H1 (cell line): ENCODE data around the gene GLYATL3. TPM values are rescaled to one million over a fixed set of nuclear protein-coding genes. Genes with fewer than 3 reads are reported as not detected.

ENCODE experiments used
- CTCF ChIA-PET: fragments of 300-600 bp; sonication (Branson Sonifier 250); formaldehyde crosslinking; loops from one replicate; lab custom pipeline; 2021; ENCODE audit not compliant: partially characterized antibody; lab: Charles Lee
- POLR2A ChIA-PET: fragments of 300-600 bp; sonication (Branson Sonifier 250); formaldehyde crosslinking; loops from one replicate; lab custom pipeline; 2021; ENCODE audit warnings: inconsistent platforms; ENCODE audit not compliant: partially characterized antibody; lab: Charles Lee
- DNase-seq, 2 experiments: peaks; one replicate each; pipeline versions ENCODE4 v3.0.0 to v3.0.0-alpha.2; 2010 to 2022; ENCODE audit warnings: low spot score in 2 of 2, low read depth in 1 of 2, mixed read lengths in 1 of 2
- FAIRE-seq: peaks from 2 replicates; lab custom pipeline; 2011; peaks lifted over from hg19 to GRCh38; lab: Jason Lieb, UNC
- H2AFZ ChIP-seq: 2 replicates; pipeline ENCODE4 v1.8.1; 2012; ENCODE audit warnings: low read length, inconsistent platforms
- H2AK5ac ChIP-seq: 2 replicates; pipeline ENCODE4 v1.6.1; 2013; ENCODE audit warnings: low read depth, low read length
- H2BK120ac ChIP-seq: replicated peaks from 2 replicates; pipeline ENCODE3; 2013; ENCODE audit warnings: low read depth, low read length, inconsistent platforms
- H2BK12ac ChIP-seq: 2 replicates; pipeline ENCODE4 v1.6.1; 2013; ENCODE audit warnings: low read depth, low read length
- H2BK15ac ChIP-seq: 2 replicates; pipeline ENCODE4 v1.6.1; 2013; ENCODE audit warnings: low read length
- H2BK20ac ChIP-seq: 2 replicates; pipeline ENCODE4 v1.6.1; 2013; ENCODE audit warnings: low read length
- H2BK5ac ChIP-seq: 2 replicates; pipeline ENCODE4 v1.6.1; 2013; ENCODE audit warnings: low read depth, low read length
- H3K14ac ChIP-seq: 2 replicates; pipeline ENCODE4 v1.6.1; 2013; ENCODE audit warnings: inconsistent platforms; ENCODE audit not compliant: insufficient read length
- H3K18ac ChIP-seq: 2 replicates; pipeline ENCODE4 v1.6.1; 2013; ENCODE audit warnings: low read length; ENCODE audit errors: extremely low read depth
- H3K23ac ChIP-seq: 2 replicates; pipeline ENCODE4 v1.6.1; 2013; ENCODE audit warnings: inconsistent platforms; ENCODE audit not compliant: insufficient read length
- H3K23me2 ChIP-seq: 2 replicates; pipeline ENCODE4 v1.6.1; 2013; ENCODE audit warnings: low read depth, low read length
- H3K27ac ChIP-seq: 2 replicates; pipeline ENCODE4 v1.6.1; 2011; ENCODE audit warnings: low read depth, low read length, inconsistent platforms
- H3K27me3 ChIP-seq, 4 experiments: replicated peaks in 1 of 4; 1 replicate in 1 of 4; 2 replicates in 3 of 4; pipeline versions ENCODE4 v1.6.1 to v1.8.1; 2011 to 2013; ENCODE audit warnings: low read length in 3 of 4, mild to moderate bottlenecking in 3 of 4, inconsistent platforms in 2 of 4, mixed read lengths in 2 of 4, moderate library complexity in 1 of 4; ENCODE audit not compliant: control insufficient read depth in 3 of 4, insufficient read depth in 3 of 4; ENCODE audit errors: extremely low read depth in 1 of 4
- H3K36me3 ChIP-seq, 4 experiments: 2 replicates each; pipeline versions ENCODE4 v1.6.1 to v1.8.1; 2011 to 2013; ENCODE audit warnings: mild to moderate bottlenecking in 4 of 4, low read length in 3 of 4, moderate library complexity in 2 of 4, control low read depth in 1 of 4, inconsistent platforms in 1 of 4; ENCODE audit not compliant: insufficient read depth in 4 of 4, control insufficient read depth in 2 of 4
- H3K4ac ChIP-seq: replicated peaks from 2 replicates; pipeline ENCODE3; 2013; ENCODE audit warnings: low read length, low read depth, mixed read lengths, inconsistent platforms; ENCODE audit not compliant: insufficient read length
- H3K4me1 ChIP-seq, 4 experiments: replicated peaks in 1 of 4; 1 replicate in 1 of 4; 2 replicates in 3 of 4; pipeline versions ENCODE4 v1.6.1 to v1.8.1; 2011 to 2013; ENCODE audit warnings: low read length in 3 of 4, inconsistent platforms in 2 of 4, mixed read lengths in 1 of 4; ENCODE audit not compliant: insufficient read depth in 4 of 4, control insufficient read depth in 3 of 4
- H3K4me2 ChIP-seq, 2 experiments: 2 replicates each; pipeline versions ENCODE4 v1.6.1 to v1.8.1; 2011 to 2013; ENCODE audit warnings: low read depth in 2 of 2, low read length in 2 of 2, control low read depth in 1 of 2, inconsistent platforms in 1 of 2, mild to moderate bottlenecking in 1 of 2; ENCODE audit not compliant: insufficient read depth in 1 of 2
- H3K4me3 ChIP-seq, 4 experiments: fragments of 200-600, 300-600 bp in 1 of 4; sonication (generic), shearing (Covaris generic), sonication (Bioruptor Twin) in 1 of 4; 2 replicates each; pipeline versions ENCODE4 v1.5.1 to v1.8.1; 2011 to 2016; ENCODE audit warnings: low read length in 4 of 4, low read depth in 3 of 4, control low read depth in 2 of 4, inconsistent platforms in 2 of 4, mild to moderate bottlenecking in 2 of 4, mixed read lengths in 1 of 4, moderate library complexity in 1 of 4; ENCODE audit not compliant: insufficient read depth in 2 of 4; ENCODE audit errors: extremely low read depth in 1 of 4
- H3K56ac ChIP-seq: replicated peaks from 2 replicates; pipeline ENCODE3; 2013; ENCODE audit warnings: low read depth, mild to moderate bottlenecking, mixed read lengths, low read length, inconsistent platforms; ENCODE audit not compliant: insufficient read length
- H3K79me1 ChIP-seq: 2 replicates; pipeline ENCODE4 v1.6.1; 2013; ENCODE audit warnings: low read depth, low read length, control low read depth
- H3K79me2 ChIP-seq, 2 experiments: 2 replicates each; pipeline versions ENCODE4 v1.6.1 to v1.8.1; 2012 to 2013; ENCODE audit warnings: low read length in 2 of 2, mild to moderate bottlenecking in 2 of 2, inconsistent platforms in 1 of 2; ENCODE audit not compliant: insufficient read depth in 2 of 2, control insufficient read depth in 1 of 2
- H3K9ac ChIP-seq, 4 experiments: replicated peaks in 1 of 4; 1 replicate in 1 of 4; 2 replicates in 3 of 4; pipeline versions ENCODE4 v1.6.1 to v1.8.1; 2011 to 2013; ENCODE audit warnings: low read depth in 3 of 4, low read length in 3 of 4, control low read depth in 2 of 4, mild to moderate bottlenecking in 2 of 4, moderate library complexity in 2 of 4, inconsistent platforms in 1 of 4; ENCODE audit errors: extremely low read depth in 1 of 4
- H3K9me3 ChIP-seq, 2 experiments: 2 replicates each; pipeline versions ENCODE4 v1.6.1 to v1.8.1; 2012 to 2013; ENCODE audit warnings: mild to moderate bottlenecking in 2 of 2, moderate library complexity in 2 of 2, control low read depth in 1 of 2, inconsistent platforms in 1 of 2, low read depth in 1 of 2, low read length in 1 of 2, mixed read lengths in 1 of 2; ENCODE audit not compliant: insufficient read depth in 2 of 2
- H4K20me1 ChIP-seq, 2 experiments: replicated peaks in 1 of 2; 2 replicates each; pipeline versions ENCODE3 to v1.8.1; 2011 to 2013; ENCODE audit warnings: inconsistent platforms in 2 of 2, low read length in 2 of 2, mild to moderate bottlenecking in 1 of 2; ENCODE audit not compliant: insufficient read depth in 2 of 2, control insufficient read depth in 1 of 2
- H4K5ac ChIP-seq: 2 replicates; pipeline ENCODE4 v1.6.1; 2013; ENCODE audit warnings: low read length, low read depth, mixed read lengths, inconsistent platforms; ENCODE audit not compliant: insufficient read length
- H4K8ac ChIP-seq: 2 replicates; pipeline ENCODE4 v1.8.0; 2013; ENCODE audit warnings: mild to moderate bottlenecking, moderate library complexity, low read length, inconsistent platforms; ENCODE audit not compliant: insufficient read depth; ENCODE audit errors: extremely low read depth
- H4K91ac ChIP-seq: replicated peaks from 2 replicates; pipeline ENCODE3; 2013; ENCODE audit warnings: low read length, mixed read lengths, inconsistent platforms; ENCODE audit not compliant: insufficient read length
- ASH2L ChIP-seq: fragments of 200-600, 300-600 bp; sonication (generic); IDR thresholded peaks from one replicate; pipeline ENCODE4 v1.7.1; 2017; ENCODE audit warnings: low read length
- MAX ChIP-seq: IDR thresholded peaks from 2 replicates; pipeline ENCODE4 v1.6.1; 2012; ENCODE audit warnings: inconsistent platforms
- POU5F1 ChIP-seq: IDR thresholded peaks from 2 replicates; pipeline ENCODE4 v1.6.1; 2011; ENCODE audit warnings: low read depth, mild to moderate bottlenecking, low read length, moderate library complexity
- SAP30 ChIP-seq: fragments of 300-600 bp; sonication (generic); IDR thresholded peaks from 2 replicates; pipeline ENCODE4 v1.7.1; 2012; ENCODE audit warnings: low read length, moderate library complexity, mild to moderate bottlenecking, inconsistent platforms; ENCODE audit not compliant: insufficient read depth, insufficient replicate concordance
- TCF12 ChIP-seq: IDR thresholded peaks from 2 replicates; pipeline ENCODE4 v1.6.1; 2011; ENCODE audit warnings: low read depth, mild to moderate bottlenecking, low read length
- WGBS, 2 experiments: shearing (Covaris generic) in 1 of 2; methylation state at CpG; one replicate each; pipeline versions ENCODE4 v1.1.6 to v1.1.7; 2013 to 2015; ENCODE audit warnings: low lambda C conversion rate in 2 of 2, mixed read lengths in 2 of 2, inconsistent platforms in 1 of 2, low coverage in 1 of 2, missing lambda C conversion rate in 1 of 2; ENCODE audit not compliant: insufficient replicate concordance in 2 of 2, insufficient coverage in 1 of 2, insufficient read length in 1 of 2; ENCODE audit errors: extremely low coverage in 1 of 2, missing lambda C conversion rate in 1 of 2; 5-methylcytosine and 5-hydroxymethylcytosine counted together
- polyA plus RNA-seq, 7 experiments: library from polyadenylated mRNA; depleted of rRNA in 3 of 7; stranded (reverse) in 5 of 7; unstranded in 2 of 7; fragments of >200 nt in 5 of 7; fragments of 200-250 nt in 2 of 7; gene quantifications; 1 replicate in 5 of 7; 2 replicates in 1 of 7; 4 replicates in 1 of 7; pipeline versions ENCODE4 v1.2.1 to v1.2.3, GENCODE V29; 2011 to 2013; ENCODE audit warnings: missing spikeins in 2 of 7, mixed read lengths in 2 of 7
- total RNA-seq: library from RNA; stranded (reverse); fragmentation: NEBNext Ultra II Directional; extraction: Animal tissue kit (Norgen Biotek cat#: 25700); gene quantifications from 2 replicates; pipeline ENCODE4 v1.2.1, GENCODE V29; 2021
- TF ChIP-seq, protein P1 (sequence below): IDR thresholded peaks from 2 replicates; pipeline ENCODE4 v1.6.1; 2011; ENCODE audit warnings: low read depth, mild to moderate bottlenecking, low read length; ENCODE audit not compliant: insufficient read depth

The GLYATL3 gene
- total and polyA plus RNA-seq, 2 of the 8 experiments (the other 6 are each of a cell fraction or from before 2014, with no cell fraction given): not detected

- Histone ChIP-seq H3K4me2 (peak overlapping the region; percentile 87 to 95), H3K23ac (no peak overlapping the region), H3K79me2 (peaks cover 0 to 20% of the 10 kb centered on the region in 2 experiments; a peak in 2 of 4 replicates), H3K9ac (peak overlapping the region in 3 of 4 experiments; percentile 85 to 93 (median 89); a peak in 6 of 7 replicates), H4K5ac (peak overlapping the region; percentile 36), H2BK20ac (no peak overlapping the region; the same call in 1 of the 2 replicates), H4K20me1 (no peaks in the 10 kb centered on the region), H3K9me3 (no peaks in the 10 kb centered on the region), H4K91ac (peak overlapping the region; percentile 90), H4K8ac (peak overlapping the region; percentile 91; the same call in 1 of the 2 replicates), H3K4ac (no peak overlapping the region), H3K18ac (peak overlapping the region; percentile 98), H3K4me1 (peaks cover 4 to 25% (median 9%) of the 10 kb centered on the region in 4 experiments), H3K27me3 (peaks cover 0 to 3% (median 0%) of the 10 kb centered on the region in 4 experiments; a peak in 2 of 7 replicates), H3K4me3 (peak overlapping the region; percentile 69 to 97 (median 79); a peak in 6 of 8 replicates), H2BK5ac (peak overlapping the region; percentile 86; the same call in 1 of the 2 replicates), H3K27ac (peak overlapping the region; percentile 76), H2AFZ (no peak overlapping the region), H3K23me2 (peaks cover 15% of the 10 kb centered on the region), H3K79me1 (no peaks in the 10 kb centered on the region), H2BK12ac (no peak overlapping the region), H3K56ac (peak overlapping the region; percentile 65), H3K36me3 (peaks cover 0 to 27% (median 1%) of the 10 kb centered on the region in 4 experiments; a peak in 2 of 8 replicates), H2BK15ac (no peak overlapping the region), H2AK5ac (no peak overlapping the region), H3K14ac (no peak overlapping the region), H2BK120ac (peak overlapping the region; percentile 95)
- FAIRE-seq (no peak), DNase-seq (no peak)
- POLR2A ChIA-PET: interaction anchor here (0.6 to 1.6 kb wide), 9 partner anchors 9 to 88 kb away, joined by 3 to 8 read pairs (median 3); no protein-coding TSS in a partner anchor
- WGBS, 2 experiments: 17% methylated on average over 14 of the region's 20 CpGs; no CpG with 5 or more reads in 1 of the 2 experiments
- TF ChIP-seq ASH2L: peak; percentile 24
- TF ChIP-seq, protein P1, sequence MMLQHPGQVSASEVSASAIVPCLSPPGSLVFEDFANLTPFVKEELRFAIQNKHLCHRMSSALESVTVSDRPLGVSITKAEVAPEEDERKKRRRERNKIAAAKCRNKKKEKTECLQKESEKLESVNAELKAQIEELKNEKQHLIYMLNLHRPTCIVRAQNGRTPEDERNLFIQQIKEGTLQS: no peak
- peak; percentile 69; the same call in 1 of the 2 replicates for TF ChIP-seq TCF12
- TF ChIP-seq POU5F1: no peak
- peak; percentile 26 for TF ChIP-seq SAP30
- peak; percentile 30; the same call in 1 of the 2 replicates for TF ChIP-seq MAX
- CTCF ChIA-PET: interaction anchor here (0.5 to 5.4 kb wide), 14 partner anchors 14 to 1130 kb away, joined by 3 to 41 read pairs (median 4); no protein-coding TSS in a partner anchor
These were observed 50.2 kb downstream of the GLYATL3 start for GRCh38 chr6:49549691-49550491.
